Fibroblast of lung (primary cell): ENCODE measurements around the gene TC2N. TPM values are rescaled to one million over a fixed set of nuclear protein-coding genes. Genes with fewer than 3 reads are reported as not detected.

Source experiments
- DNase-seq, 2 donors: peaks; one replicate each; pipeline versions ENCODE4 v3.0.0 to v3.0.0-alpha.2; 2010; ENCODE audit warnings: low read depth in 2 of 2
- H2AFZ ChIP-seq: 2 replicates; pipeline ENCODE4 v1.5.1; 2012; ENCODE audit warnings: low read length, control low read depth, inconsistent platforms
- H3K27ac ChIP-seq: 2 replicates; pipeline ENCODE4 v1.5.1; 2011; ENCODE audit warnings: low read length, control low read depth; ENCODE audit not compliant: insufficient read depth
- H3K27me3 ChIP-seq: 2 replicates; pipeline ENCODE4 v1.5.1; 2011; ENCODE audit warnings: mild to moderate bottlenecking, low read length; ENCODE audit not compliant: control insufficient read depth, insufficient read depth
- H3K36me3 ChIP-seq: 2 replicates; pipeline ENCODE4 v1.5.1; 2011; ENCODE audit warnings: low read length; ENCODE audit not compliant: control insufficient read depth, insufficient read depth
- H3K4me1 ChIP-seq: 2 replicates; pipeline ENCODE4 v1.5.1; 2011; ENCODE audit warnings: low read length; ENCODE audit not compliant: control insufficient read depth, insufficient read depth; ENCODE audit errors: extremely low read depth
- H3K4me2 ChIP-seq: 2 replicates; pipeline ENCODE4 v1.5.1; 2011; ENCODE audit warnings: low read length, control low read depth; ENCODE audit not compliant: insufficient read depth; ENCODE audit errors: extremely low read depth
- H3K4me3 ChIP-seq, 4 experiments: fragments of 200-600 bp in 1 of 4; sonication (generic) in 1 of 4; replicated peaks in 1 of 4; 2 replicates each; pipeline ENCODE4 v1.5.1; 2011 to 2016; ENCODE audit warnings: low read length in 4 of 4, low read depth in 3 of 4, mild to moderate bottlenecking in 3 of 4, control low read depth in 2 of 4, inconsistent platforms in 1 of 4, mixed read lengths in 1 of 4; ENCODE audit not compliant: insufficient read depth in 1 of 4; ENCODE audit errors: control extremely low read depth in 1 of 4
- H3K79me2 ChIP-seq: 2 replicates; pipeline ENCODE4 v1.5.1; 2012; ENCODE audit warnings: mild to moderate bottlenecking, low read length, inconsistent platforms; ENCODE audit not compliant: control insufficient read depth, insufficient read depth
- H3K9ac ChIP-seq: 2 replicates; pipeline ENCODE4 v1.5.1; 2011; ENCODE audit warnings: mild to moderate bottlenecking, low read length, control low read depth; ENCODE audit not compliant: insufficient read depth
- H3K9me3 ChIP-seq: 2 replicates; pipeline ENCODE4 v1.5.1; 2012; ENCODE audit warnings: low read depth, low read length; ENCODE audit not compliant: control insufficient read depth, insufficient read depth
- H4K20me1 ChIP-seq: 2 replicates; pipeline ENCODE4 v1.5.1; 2011; ENCODE audit warnings: low read length; ENCODE audit not compliant: control insufficient read depth, insufficient read depth; ENCODE audit errors: extremely low read depth
- EZH2 ChIP-seq: IDR thresholded peaks from 2 replicates; pipeline ENCODE4 v1.5.1; 2012; ENCODE audit warnings: low read length, control low read depth, mild to moderate bottlenecking; ENCODE audit errors: missing control alignments
- polyA plus RNA-seq, 2 donors: library from polyadenylated mRNA; depleted of rRNA in 1 of 2; stranded (reverse) in 1 of 2; unstranded in 1 of 2; fragments of >200 nt; gene quantifications; 2 replicates each; pipeline ENCODE4 v1.2.1, GENCODE V29; 2011 to 2012; ENCODE audit warnings: missing spikeins in 1 of 2
- total RNA-seq: library from RNA; depleted of rRNA; stranded (reverse); fragments of >200 nt; gene quantifications from 2 replicates; pipeline ENCODE4 v1.2.1, GENCODE V29; 2014
- TF ChIP-seq, protein P1 (sequence below), 2 donors: IDR thresholded peaks in 1 of 2; conservative IDR thresholded peaks in 1 of 2; 1 replicate in 1 of 2; 2 replicates in 1 of 2; pipeline ENCODE4 v1.5.1; 2011 to 2012; ENCODE audit warnings: low read length in 2 of 2, control low read depth in 1 of 2, inconsistent platforms in 1 of 2, low read depth in 1 of 2, mild to moderate bottlenecking in 1 of 2

The TC2N gene
- total and polyA plus RNA-seq, 2 donors (not counting 1 experiment from before 2014, with no cell fraction given): 0.19 to 0.83 TPM

- Histone ChIP-seq H2AFZ (no peak overlapping the region), H3K9ac (no peak overlapping the region), H3K36me3 (no peaks in the 10 kb centered on the region), H4K20me1 (no peaks in the 10 kb centered on the region), H3K79me2 (no peaks in the 10 kb centered on the region), H3K9me3 (no peaks in the 10 kb centered on the region), H3K4me3 (no peak overlapping the region), H3K4me1 (no peaks in the 10 kb centered on the region), H3K4me2 (no peak overlapping the region), H3K27ac (no peak overlapping the region), H3K27me3 (no peaks in the 10 kb centered on the region)
- TF ChIP-seq, protein P1, sequence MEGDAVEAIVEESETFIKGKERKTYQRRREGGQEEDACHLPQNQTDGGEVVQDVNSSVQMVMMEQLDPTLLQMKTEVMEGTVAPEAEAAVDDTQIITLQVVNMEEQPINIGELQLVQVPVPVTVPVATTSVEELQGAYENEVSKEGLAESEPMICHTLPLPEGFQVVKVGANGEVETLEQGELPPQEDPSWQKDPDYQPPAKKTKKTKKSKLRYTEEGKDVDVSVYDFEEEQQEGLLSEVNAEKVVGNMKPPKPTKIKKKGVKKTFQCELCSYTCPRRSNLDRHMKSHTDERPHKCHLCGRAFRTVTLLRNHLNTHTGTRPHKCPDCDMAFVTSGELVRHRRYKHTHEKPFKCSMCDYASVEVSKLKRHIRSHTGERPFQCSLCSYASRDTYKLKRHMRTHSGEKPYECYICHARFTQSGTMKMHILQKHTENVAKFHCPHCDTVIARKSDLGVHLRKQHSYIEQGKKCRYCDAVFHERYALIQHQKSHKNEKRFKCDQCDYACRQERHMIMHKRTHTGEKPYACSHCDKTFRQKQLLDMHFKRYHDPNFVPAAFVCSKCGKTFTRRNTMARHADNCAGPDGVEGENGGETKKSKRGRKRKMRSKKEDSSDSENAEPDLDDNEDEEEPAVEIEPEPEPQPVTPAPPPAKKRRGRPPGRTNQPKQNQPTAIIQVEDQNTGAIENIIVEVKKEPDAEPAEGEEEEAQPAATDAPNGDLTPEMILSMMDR (conservative IDR thresholded peaks at IDR 0.05 in 1 of 2, IDR thresholded peaks at IDR 0.05 in 1 of 2; ENCODE audit: low read depth in 1 of 2, low read length in 2 of 2): no peak
- no peak for TF ChIP-seq EZH2
- no peak for DNase-seq
Observed at GRCh38 chr14:91770185-91770584, 97.2 kb downstream of the TC2N start.

DNA sequence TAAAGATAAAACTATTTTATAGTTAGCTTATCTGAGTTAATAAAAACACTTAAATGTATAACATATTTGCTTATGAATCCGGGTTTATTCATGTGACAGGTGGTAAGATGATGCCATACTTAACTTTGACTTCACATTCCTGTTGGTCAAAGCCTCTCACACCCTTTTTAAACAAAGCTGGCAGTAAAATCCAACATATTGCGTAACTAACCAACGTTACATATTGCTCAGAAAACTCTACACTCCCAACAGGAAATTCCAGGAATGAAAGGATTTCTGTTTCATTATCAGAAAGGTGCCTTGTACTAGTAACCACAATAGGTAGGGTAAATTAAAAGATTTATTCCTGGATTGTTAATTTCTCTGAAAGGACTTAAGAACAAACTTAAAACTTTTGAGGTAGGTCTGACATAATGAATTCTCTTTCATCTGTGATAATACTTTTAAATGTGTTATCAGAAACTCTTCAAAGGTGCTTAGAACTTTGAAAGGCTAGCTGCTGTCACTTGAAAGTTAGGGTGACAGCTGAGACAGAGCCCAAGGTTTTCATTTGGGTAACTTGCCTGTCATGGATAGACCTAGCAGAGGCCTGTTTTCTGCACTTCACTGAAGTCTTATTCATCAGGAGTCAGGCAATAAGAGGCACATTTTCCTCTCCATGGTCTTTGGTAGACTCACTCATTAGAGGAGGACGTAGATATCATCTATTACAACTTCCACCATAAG lies 111.6 kb downstream of the TC2N start:
- no peak overlapping the region for H3K4me3 ChIP-seq
- H3K36me3 ChIP-seq: no peaks in the 10 kb centered on the region
- H3K4me1 ChIP-seq: no peaks in the 10 kb centered on the region
- H3K79me2 ChIP-seq: no peaks in the 10 kb centered on the region
- peak; percentile 34 to 41 for DNase-seq
- H3K27ac ChIP-seq: no peak overlapping the region
- no peak overlapping the region for H3K9ac ChIP-seq
- no peak for TF ChIP-seq EZH2
- TF ChIP-seq, protein P1 (conservative IDR thresholded peaks at IDR 0.05 in 1 of 2, IDR thresholded peaks at IDR 0.05 in 1 of 2; ENCODE audit: low read depth in 1 of 2, low read length in 2 of 2): no peak
- no peaks in the 10 kb centered on the region for H3K9me3 ChIP-seq
- no peak overlapping the region for H3K4me2 ChIP-seq
- H2AFZ ChIP-seq: no peak overlapping the region
- H4K20me1 ChIP-seq: no peaks in the 10 kb centered on the region
- no peaks in the 10 kb centered on the region for H3K27me3 ChIP-seq

DNA sequence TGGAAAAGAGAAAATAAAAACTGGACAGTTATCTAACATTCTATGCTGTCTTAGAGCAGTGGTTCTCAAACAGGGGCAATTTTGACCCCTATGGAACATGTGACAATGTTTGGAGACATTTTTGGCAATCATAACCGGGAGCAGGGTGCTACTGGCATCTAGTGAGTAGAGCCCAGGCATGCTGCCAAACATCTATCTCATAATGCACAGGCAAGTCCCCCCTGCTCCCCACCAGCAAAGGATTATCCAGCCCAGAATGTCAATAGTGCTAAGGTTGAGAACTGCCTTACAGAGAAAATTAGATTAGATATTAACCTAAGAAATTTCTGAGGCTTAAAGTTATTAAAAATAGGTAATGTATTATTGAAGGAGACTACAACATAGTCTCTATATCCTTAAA lies 112.5 kb downstream of the TC2N start:
- no peak overlapping the region for H3K9ac ChIP-seq
- H3K4me3 ChIP-seq: no peak overlapping the region
- H3K36me3 ChIP-seq: no peaks in the 10 kb centered on the region
- no peaks in the 10 kb centered on the region for H4K20me1 ChIP-seq
- no peak overlapping the region for H3K4me2 ChIP-seq
- H3K9me3 ChIP-seq: no peaks in the 10 kb centered on the region
- H3K27ac ChIP-seq: no peak overlapping the region
- DNase-seq: no peak
- H2AFZ ChIP-seq: no peak overlapping the region
- TF ChIP-seq, protein P1 (conservative IDR thresholded peaks at IDR 0.05 in 1 of 2, IDR thresholded peaks at IDR 0.05 in 1 of 2; ENCODE audit: low read depth in 1 of 2, low read length in 2 of 2): no peak
- TF ChIP-seq EZH2: no peak
- no peaks in the 10 kb centered on the region for H3K4me1 ChIP-seq
- no peaks in the 10 kb centered on the region for H3K79me2 ChIP-seq
- H3K27me3 ChIP-seq: no peaks in the 10 kb centered on the region
